MV-4-11 (cell line): ENCODE data around the gene NKX6-2.
"Not testable (repeated sequence)": the region's sequence is repeated elsewhere in the genome, so short reads cannot be mapped to it uniquely, and the experiment has no call there.

ENCODE experiments used
- DNase-seq: peaks from one replicate; lab custom pipeline; 2025; lab: John Stamatoyannopoulos, UW

The NKX6-2 gene

GRCh38 chr10:132797986-132798385 lies 12.0 kb upstream of the NKX6-2 start:
- DNase-seq: not testable (repeated sequence)

- no peak for DNase-seq
These were observed 10.9 kb upstream of the NKX6-2 start for GRCh38 chr10:132796846-132797245.

DNA sequence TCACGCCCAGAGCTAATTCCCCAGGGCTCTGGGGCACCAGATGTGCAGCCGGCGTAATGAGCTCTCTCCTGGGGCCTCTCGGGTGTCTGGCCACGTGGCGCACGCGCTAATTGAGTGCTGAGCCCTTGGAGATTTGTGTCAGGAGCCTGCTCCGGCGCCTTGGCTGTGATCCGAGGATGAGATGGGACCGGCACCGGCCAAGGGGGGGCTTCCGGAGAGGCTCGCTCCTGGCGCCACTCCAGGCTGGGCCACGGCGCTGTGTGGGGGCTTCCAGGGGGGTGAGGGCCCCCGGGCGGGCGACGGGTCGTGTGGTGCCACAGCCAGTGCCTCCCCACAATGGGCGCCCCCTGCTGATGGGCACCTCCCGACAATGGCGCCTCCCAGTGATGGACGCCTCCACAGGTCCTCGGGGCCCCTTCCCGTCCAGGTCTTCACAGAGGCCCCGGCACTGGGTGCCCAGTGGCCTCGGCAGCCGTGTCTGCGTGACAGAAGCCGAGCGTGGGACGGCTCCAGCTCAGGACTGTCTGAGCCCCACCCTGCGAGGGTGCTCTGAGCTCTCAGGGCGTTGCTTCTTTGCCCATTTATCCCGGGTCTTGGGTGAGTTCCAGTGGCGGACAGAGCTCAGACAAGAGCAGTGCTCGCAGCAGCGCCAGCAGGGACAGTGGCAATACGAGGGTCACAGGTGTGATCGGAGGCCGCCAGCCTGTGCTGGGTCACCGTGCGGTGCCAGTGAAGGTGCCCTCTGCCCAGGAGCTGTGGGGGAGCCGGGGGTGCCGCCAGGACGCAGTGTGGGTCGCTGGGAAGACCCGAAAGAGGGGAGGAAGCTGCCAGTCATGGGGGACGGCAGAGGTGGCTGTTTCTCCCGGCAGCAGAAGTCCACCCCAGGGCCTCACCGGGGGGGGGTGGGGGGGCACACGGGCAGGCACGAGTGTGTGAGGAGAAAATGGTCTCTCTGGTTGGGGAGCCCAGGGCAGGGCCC lies 8.2 kb upstream of the NKX6-2 start:
- DNase-seq: no peak

DNA sequence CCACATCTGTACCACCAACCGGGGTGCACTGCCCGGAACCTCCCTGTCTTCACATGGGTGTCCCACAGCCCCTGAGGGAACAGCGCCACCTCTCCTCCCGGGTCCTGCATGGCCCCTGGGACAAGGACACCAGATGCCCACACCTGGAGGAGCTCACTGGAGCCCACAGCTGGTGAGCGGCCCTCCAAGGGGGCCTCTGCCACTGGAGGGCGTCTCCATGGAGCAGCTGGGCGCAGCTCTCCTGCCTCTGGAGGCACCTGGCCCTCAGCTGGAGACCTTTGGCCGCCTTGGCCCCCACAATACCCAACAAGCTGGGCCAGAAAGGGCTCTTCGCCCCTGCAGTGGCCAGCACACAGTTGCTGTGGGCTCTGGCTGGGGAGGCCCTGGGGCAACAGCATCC lies 7.3 kb upstream of the NKX6-2 start:
- DNase-seq: no peak

DNA sequence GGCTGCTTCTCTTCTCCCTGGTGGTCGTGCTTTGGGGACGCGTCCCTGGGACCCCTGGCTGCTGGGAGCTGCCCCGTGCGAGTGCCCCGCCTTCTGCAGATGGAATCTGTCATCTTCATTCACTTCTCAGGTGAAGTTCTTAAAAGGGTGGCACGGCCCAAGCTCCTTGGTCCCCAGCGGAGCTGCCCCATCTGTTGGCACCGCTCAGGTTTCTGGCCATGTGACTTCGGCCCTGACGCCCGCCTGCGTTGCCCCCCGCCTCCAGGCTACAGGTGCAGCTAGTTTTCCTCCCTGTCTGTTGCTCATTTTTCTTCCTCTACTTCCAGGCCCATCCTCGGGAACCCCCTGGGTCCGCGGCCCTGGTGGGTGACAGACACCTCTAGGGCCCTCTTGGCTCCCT lies 6.8 kb upstream of the NKX6-2 start:
- no peak for DNase-seq

DNA sequence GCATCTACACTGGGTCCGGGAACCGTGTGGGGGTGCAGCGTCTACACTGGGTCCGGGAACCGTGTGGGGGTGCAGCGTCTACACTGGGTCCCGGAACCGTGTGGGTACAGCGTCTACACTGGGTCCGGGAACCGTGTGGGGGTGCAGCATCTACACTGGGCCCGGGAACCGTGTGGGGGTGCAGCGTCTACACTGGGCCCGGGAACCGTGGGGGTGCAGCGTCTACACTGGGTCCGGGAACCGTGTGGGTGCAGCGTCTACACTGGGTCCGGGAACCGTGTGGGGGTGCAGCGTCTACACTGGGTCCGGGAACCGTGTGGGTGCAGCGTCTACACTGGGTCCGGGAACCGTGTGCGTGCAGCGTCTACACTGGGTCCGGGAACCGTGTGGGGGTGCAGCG lies 6.2 kb upstream of the NKX6-2 start:
- DNase-seq: not testable (repeated sequence)

- DNase-seq: no peak
These were observed 5.2 kb upstream of the NKX6-2 start for GRCh38 chr10:132790934-132791829.

DNA sequence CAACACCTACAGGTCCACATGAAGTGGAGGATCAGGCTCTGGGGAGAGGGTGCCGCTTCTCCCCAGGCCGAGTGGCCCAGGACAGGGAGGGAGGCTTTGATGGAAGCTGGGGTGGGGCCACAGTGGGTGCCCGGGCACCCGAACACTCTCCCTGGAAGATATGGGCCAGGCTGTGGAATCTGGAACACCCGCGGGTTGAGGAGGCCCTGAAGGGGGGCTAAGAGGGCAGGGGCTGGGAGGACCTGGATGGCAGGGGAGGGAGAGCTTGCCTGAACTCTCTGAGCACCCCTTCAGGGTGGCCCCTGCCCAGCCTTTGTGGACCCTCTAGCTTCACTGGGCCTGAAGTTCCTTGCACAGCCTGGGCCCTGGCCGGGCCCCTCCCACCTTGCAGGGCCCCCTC lies 4.5 kb upstream of the NKX6-2 start:
- no peak for DNase-seq

DNA sequence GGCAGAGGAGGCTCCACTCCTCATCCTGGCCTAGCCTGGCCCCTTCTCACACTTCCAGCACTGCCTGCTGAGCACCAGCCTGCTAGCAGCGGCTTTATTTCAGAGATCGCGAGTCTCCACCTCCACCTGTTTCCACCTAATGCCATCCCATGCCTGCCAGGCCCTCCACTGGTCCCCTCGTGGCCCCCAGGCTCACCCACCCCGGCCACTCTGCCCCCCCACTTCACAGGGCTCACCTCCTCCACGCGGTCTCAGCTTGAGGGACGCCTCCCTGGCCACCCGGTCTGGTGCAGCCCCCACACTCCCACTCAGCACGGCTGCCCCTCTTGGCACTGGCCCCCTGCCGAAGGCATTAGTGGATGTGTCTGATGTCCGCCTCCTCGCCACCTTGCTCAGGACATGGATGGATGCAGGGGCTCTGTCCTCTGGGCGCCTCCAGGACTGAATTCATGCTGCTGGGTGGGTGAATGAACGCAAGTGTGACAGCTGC lies 3.8 kb upstream of the NKX6-2 start:
- DNase-seq: no peak

DNA sequence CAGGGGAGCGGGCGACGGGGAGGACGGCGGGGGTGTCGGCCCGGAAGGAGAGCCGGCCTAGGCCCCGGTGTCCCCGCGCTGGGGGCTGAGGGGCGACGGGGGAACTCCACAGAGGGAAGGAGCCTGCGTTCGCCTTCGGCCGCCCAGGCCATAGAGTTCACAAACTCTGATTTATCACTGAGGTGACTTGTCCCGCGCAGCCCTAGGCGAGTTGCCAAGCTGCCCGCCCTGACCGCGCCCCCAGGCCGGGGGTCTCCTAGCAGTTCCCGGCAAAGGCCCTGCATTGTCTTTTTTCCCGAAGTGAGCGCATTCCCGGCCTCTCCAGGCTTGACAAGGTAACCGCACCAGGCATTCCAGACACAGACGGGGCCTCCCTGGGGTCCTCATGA lies 2.9 kb upstream of the NKX6-2 start:
- DNase-seq: no peak

GRCh38 chr10:132788180-132788830 lies 2.4 kb upstream of the NKX6-2 start:
- no peak for DNase-seq

GRCh38 chr10:132787495-132788179 lies 1.7 kb upstream of the NKX6-2 start:
- no peak for DNase-seq

DNA sequence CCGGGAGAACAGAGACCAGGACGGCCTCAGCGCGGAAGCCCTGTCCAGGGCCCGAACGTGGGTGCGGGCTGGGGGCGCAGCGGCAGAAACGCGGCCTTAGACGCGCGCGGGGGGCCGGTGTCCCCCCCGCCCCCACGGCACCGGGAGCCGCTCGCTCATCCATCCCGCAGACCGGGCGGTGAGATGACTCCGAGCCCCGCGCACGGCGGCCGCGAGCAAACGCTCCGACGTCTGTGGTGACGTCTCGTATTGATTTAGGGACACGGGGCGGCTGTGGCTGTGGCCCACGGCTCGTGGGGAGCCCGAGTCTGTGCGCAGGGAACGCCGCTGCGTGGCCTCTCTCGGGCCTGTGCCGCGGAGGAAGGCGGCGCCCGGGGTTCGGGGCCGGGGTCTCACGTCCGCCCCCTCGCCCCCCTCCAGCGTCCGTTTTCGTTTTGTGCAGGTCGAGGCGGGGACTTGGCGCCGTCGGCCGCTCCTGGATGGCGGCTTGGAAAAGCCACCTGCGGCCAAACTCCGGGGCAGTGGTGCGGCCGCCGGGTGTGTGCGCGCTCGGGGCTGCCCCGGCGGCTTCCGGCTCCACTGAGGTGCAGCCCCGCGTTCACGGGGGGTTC lies 1.0 kb upstream of the NKX6-2 start:
- DNase-seq: no peak

GRCh38 chr10:132786476-132786883 lies 533 bp upstream of the NKX6-2 start:
- no peak for DNase-seq

DNA sequence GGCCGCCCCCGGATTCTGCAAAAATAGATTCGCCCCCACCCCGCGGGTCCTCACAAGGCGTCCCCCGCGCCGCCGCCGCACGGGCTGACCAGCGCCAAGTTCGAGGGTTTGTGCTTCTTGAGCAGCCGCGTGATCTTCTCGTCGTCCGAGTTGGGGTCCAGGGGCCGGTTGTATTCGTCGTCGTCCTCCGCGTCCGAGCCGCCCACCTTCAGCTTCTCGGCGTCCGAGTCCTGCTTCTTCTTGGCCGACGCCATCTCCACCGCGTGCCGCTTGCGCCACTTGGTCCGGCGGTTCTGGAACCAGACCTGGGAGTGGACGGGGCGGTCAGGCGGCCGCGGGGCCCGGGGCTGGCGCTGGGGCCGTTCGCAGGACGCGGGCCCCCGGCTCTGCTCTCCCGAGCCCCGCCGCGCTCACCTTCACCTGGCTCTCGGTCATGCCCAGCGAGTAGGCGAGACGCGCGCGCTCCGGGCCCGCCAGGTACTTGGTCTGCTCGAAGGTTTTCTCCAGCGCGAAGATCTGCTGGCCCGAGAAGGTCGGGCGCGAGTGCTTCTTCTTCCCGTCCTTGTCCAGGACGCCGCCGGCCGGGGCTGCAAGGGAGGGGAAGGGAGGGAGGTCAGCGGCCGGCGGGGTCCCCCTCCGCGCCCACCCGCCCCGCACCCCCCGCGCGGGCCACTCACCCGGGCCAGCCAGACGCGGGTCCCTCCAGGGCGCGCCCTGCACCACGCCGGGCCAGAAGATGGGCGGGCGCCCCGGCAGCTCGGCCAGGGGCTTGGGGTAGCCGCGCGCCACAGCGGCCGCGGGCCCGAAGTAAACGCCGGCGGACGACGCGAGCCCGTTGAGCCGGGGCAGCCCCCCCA lies 853 bp downstream of the NKX6-2 start:
- DNase-seq: no peak

- no peak for DNase-seq
These were observed 1.7 kb downstream of the NKX6-2 start for GRCh38 chr10:132783940-132784865.

DNA sequence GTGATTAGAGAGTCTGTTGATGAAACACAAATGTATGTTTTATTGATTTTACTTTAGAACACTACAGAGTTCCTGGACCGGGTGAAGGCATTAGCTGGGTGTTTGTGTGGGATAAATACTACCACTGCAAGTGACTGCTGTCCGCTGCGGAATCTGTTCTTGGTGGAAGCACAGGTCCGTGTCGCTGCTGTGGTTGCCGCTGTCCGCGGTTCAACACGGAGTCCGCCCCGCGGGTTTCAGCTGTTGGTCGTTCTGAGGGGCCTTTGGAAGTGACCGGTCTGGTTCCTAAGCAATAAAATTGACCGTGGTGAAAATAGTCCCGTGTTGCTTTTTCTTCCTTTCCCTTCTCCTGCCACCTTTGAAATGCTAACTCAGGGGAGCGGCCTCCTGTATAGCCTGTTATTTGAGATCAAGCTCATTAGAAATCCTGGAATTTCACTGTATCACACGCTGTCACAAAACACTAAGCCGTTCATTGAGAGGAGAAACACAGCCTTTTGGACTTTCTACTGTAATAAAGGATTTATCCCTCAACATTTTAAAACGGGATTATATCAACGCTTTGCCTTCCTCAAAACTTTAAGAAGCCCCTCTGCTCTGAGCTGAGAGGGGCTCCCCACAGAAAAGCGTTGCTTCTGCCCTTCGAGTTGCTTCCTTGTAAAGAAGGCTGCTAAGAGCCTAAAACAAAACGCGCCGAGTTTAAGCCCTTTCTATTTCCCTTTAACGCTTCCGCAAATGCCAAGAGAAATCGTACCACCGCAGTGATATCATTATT lies 2.6 kb downstream of the NKX6-2 start:
- no peak for DNase-seq

DNA sequence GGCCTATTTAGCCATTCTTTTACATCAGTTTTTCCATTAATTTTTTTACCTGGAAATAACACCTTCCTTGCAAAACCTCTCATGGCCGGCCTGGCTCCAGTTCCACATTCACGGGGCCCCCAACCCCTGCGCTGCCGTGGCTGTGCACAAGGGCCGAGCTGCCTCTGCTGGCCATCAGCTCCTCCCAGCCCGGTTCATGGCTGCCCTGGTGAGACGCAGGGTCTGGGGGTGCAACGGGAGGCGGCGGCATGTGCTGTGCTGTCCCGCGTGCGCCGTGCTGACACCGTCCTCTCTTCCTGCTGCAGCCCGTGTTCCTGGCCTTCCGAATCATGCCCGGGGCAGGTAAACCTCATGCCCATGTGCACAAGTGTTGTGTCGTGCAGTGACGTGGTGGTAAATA lies 4.4 kb downstream of the NKX6-2 start:
- DNase-seq: no peak
